B cell (primary cell): ENCODE measurements around the gene OXA1L.

Experiments used
- EZH2 ChIP-seq: IDR thresholded peaks from 2 replicates; pipeline ENCODE4 v1.6.1; 2012; ENCODE audit warnings: borderline replicate concordance, low read depth, mild to moderate bottlenecking, moderate library complexity, low read length; ENCODE audit not compliant: insufficient read depth, poor library complexity, severe bottlenecking
- TF ChIP-seq, protein P1 (sequence below): fragments of 200-600 bp; IDR thresholded peaks from one replicate; pipeline ENCODE4 v1.8.0; 2022; ENCODE audit warnings: antibody characterized with exemption, mild to moderate bottlenecking

- TF ChIP-seq, protein P1, sequence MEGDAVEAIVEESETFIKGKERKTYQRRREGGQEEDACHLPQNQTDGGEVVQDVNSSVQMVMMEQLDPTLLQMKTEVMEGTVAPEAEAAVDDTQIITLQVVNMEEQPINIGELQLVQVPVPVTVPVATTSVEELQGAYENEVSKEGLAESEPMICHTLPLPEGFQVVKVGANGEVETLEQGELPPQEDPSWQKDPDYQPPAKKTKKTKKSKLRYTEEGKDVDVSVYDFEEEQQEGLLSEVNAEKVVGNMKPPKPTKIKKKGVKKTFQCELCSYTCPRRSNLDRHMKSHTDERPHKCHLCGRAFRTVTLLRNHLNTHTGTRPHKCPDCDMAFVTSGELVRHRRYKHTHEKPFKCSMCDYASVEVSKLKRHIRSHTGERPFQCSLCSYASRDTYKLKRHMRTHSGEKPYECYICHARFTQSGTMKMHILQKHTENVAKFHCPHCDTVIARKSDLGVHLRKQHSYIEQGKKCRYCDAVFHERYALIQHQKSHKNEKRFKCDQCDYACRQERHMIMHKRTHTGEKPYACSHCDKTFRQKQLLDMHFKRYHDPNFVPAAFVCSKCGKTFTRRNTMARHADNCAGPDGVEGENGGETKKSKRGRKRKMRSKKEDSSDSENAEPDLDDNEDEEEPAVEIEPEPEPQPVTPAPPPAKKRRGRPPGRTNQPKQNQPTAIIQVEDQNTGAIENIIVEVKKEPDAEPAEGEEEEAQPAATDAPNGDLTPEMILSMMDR, result no peak
- TF ChIP-seq EZH2, result no peak
Observed at GRCh38 chr14:22814373-22814772, 47.9 kb downstream of the OXA1L start.
